ENCODE data around the gene GYPB.
A peak's percentile ranks its signal among the peaks of the same experiment; 100 is the strongest.
"Not testable (repeated sequence)": the region's sequence is repeated elsewhere in the genome, so short reads cannot be mapped to it uniquely, and the experiment has no call there.

GYPB gene

DNA sequence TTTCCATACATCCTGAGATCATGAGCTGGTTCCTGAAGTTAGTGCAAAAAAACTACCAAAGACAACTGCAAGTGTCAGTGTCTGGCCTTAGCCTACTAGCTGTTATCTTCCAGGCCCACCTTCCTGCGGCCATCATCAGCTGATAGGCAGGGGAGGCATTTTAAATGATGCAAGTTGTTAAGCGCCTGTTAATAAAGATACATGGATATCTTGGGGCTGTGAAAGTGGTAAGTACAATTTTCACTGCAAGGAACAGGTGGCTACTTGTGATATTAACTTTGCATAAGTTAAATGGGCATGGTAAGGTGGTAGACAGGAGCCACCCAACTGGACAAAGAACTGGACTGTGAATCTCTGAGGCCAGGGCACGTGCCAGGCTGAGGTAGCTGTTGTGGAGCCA is at the start of gene GYPB:
Gene GYPB (minus strand): TSS at position 104 of the 400 bp plus-strand sequence. CDS start 93 bp downstream, at position 11.
- DNase-seq: not testable (repeated sequence)

DNA sequence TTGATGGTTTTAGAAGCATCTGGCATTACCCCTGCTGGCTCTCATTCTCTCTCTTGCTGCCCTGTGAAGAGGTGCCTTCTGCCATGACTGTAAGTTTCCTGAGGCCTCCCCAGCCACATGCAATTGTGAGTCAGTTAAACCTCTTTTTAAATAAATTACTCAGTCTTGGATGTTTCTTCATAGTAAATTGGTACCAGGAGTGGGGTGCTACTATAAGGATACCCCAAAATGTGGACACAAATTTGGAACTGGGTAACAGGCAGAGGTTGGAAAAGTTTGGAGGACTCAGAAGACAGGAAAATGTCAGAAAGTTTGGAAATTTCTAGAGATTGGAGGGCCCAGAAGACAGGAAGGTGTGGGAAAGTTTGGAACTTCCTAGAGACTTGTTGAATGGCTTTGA is 42.4 kb upstream of the GYPB start:
- not testable (repeated sequence) for DNase-seq

DNA sequence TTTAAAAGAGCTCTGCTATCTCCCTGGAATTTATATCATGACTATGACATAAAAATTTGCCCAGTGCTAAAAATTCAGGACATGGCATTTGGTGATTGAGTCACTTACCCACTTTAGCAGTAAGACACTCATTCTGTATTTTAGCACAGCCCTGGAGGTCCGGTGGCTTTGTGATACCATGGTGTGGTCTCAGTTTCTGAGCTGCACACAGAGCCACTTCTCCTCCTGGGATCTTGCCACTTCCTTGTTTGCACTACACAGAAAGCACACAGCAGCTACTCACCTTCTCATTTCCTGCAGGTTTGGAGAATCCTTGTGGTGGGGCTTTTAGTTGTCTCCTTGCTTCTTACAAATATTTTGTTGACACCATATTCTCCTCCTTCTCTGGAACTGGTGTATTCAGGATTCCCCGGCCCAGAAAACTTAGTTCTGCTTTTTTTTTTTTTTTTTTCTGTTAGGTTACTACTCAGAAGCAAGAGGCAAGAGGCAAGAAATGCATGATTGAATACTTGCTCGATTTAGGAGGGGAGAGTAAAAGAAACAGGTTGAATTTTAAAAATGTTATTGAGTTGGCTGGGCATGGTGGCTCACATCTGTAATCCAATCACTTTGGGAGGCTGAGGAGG is 41.2 kb upstream of the GYPB start:
- DNase-seq: not testable (repeated sequence)

DNA sequence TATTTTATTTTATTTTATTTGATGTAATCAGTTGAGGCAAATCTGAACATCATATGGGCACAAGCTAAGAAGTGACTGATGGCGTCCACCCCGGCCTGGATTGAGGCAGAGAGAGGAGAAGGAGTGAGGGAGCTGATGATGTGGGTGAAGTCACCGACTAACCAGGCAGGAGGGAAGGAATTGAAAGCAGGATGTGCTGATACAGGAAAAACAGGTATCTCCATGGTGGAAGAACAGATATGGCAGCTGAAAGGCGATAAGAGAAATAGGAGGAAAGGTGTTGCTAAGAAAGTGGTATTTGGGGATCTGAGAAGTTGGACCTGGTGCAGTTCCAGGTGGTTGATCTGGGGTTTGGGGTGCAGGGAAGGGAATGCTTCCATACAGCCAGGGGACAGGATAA is 37.6 kb upstream of the GYPB start:
- DNase-seq: no peak

DNA sequence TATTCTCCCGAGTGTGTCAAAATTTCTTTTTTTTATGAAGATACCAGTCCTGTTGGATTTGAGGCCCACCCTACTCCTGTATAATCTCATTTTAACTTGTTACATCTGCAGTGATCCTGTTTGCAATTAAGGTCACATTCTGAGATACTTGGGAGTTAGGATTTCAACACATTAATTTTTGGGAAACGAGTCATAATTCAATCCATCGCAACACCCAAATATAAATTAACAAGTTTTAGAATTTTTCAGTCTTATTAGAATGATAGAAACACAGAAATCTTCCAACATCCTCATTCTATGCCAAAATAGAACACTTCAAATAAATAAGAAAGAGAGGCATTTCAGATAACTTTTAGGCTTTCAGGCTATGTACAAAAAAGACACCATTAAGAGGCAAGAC is 36.2 kb upstream of the GYPB start:
- DNase-seq: not testable (repeated sequence)

DNA sequence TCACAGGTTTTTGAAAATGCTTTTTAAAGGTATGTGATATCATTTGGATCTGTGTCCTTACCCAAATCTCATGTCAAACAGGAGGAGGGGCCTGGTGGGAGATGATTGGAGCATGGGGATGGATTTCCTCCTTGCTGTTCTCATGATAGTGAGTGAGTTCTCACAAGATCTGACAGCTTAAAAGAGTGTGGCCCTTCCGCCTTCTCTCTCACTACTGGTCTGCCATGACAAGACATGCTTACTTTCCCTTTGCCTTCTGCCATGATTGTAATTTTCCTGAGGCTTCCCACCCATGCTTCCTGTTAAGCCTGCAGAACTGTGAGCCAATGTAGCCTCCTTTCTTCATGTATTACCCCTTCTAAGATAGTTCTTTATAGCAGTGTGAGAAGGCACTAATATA is 32.3 kb upstream of the GYPB start:
- not testable (repeated sequence) for DNase-seq

DNA sequence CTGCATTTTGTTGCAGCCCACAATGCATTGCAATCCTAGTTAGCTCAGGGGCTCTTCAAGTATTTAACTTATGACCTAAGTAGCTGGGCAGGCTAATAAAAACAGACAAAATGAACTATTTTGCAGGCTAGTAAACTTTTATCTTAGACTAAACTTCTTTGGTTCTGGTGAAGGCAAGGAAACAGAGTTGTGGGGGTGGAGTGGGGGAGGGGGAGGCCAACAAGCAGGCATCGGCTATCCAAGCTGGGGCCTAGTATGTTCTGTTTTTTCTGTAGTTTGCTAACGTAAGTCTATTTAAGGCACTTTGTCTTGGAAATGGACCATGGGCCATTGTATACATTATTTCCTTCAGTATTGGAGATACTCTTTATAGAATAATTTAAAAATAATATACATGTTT is 31.5 kb upstream of the GYPB start:
- DNase-seq: not testable (repeated sequence)

DNA sequence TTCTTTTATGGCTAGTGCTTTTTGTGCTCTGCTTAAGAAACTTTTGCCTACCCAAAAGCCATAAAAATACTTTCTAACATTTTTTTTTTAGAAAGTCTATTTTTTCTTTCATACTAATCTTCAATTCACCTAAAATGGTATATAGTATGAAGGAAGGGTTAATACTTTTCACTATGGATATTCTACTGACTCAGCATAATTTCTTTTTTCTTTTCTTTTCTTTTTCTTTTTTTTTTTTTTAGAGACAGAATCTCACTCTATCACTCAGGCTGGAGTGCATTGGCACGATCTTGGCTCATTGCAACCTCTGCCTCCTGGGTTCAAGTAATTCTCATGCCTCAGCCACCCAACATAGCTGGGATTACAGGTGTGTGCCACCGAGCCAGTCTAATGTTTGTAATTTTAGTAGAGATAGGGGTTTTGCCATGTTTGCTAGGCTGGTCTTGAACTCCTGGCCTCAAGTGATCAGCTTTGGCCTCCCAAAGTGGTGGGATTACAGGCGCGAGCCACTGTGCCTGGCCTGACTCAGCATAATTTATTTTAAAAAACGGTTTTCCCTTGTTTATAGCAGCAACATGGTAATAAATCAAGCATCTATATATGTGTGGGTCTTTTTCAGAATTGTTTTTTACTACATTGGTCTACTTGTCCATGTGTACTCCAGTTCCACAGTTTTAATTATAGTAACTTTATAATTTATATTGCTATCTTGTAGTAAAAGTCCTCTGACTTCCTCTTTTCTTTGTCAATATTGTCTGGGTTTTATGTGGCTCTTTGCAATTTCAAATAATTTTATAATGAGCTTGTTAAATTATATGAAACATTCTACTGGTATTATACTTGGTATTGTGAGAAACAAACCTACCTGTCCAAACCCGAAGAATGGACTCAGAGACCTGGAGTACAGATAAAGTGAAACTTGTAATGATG is 30.6 kb upstream of the GYPB start:
- not testable (repeated sequence) for DNase-seq

DNA sequence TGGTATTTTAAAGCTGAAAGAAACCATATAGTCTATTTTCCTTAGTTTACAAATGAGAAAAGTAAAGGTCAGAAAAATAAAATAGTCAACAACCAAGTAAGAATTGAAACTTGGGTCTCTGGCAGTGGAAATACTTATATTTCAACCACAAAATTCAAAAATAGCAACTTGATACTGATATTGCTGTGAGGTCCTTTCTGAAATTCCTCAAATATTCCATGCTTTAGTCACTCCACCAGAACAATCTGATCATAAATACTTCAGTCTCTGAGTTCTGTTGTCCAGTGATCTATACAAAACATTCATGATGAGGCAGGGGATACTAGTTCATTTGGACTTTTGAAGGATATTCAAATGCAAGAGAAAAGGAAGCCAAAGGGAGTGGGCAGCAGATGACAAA is 25.8 kb upstream of the GYPB start:
- not testable (repeated sequence) for DNase-seq

DNA sequence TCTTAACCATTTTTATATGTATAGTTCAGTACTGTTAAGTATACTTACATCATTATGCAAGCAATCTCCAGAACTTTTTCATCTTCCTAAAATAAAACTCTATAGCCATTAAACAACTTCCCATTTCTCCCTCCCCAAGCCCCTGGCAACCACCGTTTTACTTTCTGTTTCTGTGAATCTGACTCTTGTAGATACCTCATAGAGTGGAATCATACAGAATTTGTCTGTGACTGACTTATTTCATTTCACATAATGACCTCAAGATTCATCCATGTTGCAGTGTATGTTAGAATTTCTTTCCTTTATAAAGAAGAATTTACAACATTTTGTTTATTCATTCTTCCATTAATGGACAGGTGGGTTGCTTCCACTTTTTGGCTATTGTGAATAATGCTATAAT is 13.4 kb upstream of the GYPB start:
- DNase-seq: not testable (repeated sequence)

DNA sequence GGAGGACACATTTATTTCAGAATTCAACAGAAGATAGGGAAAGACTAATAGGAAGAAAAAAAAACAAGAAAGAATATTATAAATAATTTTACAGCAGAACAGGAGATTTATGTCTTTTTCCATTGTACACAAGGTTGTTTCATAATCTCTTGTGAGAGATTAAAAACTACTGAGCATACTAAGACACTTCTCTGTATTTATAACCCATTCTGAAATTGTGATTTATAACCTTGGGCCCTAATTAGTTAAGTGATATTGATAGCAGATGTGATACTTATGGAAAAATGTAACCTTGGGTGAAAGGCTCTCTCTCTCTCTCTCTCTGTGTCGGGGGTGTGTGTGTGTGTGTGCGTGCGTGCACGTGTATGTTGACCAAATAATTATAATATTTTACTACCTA is 12.7 kb upstream of the GYPB start:
- not testable (repeated sequence) for DNase-seq

DNA sequence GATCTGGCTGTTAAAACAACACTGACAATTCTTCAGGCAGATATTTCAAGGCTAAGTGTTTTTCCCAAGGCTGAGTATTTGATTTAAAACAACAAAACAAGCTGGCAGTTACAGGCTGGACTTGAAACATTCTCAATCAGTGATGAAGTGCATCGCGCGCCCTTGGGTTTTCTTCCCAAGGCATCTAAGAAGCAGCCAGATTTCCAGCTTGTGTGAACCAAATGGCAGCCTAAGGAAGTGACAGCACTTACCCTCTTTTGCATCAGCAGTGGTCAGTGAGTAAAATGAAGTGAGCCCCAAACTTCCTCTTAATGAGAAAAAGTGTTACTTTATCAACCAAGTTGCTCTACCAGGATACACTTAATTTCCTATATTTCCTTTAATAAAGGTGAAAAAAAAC is 12.2 kb upstream of the GYPB start:
- not testable (repeated sequence) for DNase-seq

DNA sequence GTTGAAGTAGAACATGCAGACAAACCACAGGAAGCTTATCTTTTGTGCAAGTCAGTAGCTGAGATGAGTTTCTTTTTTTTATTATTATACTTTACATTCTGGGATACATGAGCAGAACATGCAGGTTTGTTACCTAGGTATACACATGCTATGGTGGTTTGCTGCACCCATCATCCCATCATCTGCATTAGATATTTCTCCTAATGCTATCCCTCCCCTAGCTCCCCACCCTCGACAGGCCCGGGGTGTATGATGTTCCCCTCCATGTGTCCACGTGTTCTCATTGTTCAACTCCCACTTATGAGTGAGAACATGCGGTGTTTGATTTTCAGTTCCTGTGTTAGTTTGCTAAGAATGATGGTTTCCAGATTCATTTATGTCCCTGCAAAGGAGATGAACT is 11.5 kb upstream of the GYPB start:
- DNase-seq: not testable (repeated sequence)

DNA sequence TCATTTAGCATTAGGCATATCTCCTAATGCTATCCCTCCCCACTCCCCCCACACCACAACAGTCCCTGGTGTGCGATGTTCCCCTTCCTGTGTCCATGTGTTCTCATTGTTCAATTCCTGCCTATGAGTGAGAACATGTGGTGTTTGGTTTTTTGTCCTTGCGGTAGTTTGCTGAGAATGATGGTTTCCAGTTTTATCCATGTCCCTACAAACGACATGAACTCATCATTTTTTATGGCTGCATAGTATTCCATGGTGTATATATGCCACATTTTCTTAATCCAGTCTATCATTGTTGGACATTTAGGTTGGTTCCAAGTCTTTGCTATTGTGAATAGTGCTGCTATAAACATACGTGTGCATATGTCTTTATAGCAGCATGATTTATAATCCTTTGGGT is 7.5 kb upstream of the GYPB start:
- DNase-seq: not testable (repeated sequence)

DNA sequence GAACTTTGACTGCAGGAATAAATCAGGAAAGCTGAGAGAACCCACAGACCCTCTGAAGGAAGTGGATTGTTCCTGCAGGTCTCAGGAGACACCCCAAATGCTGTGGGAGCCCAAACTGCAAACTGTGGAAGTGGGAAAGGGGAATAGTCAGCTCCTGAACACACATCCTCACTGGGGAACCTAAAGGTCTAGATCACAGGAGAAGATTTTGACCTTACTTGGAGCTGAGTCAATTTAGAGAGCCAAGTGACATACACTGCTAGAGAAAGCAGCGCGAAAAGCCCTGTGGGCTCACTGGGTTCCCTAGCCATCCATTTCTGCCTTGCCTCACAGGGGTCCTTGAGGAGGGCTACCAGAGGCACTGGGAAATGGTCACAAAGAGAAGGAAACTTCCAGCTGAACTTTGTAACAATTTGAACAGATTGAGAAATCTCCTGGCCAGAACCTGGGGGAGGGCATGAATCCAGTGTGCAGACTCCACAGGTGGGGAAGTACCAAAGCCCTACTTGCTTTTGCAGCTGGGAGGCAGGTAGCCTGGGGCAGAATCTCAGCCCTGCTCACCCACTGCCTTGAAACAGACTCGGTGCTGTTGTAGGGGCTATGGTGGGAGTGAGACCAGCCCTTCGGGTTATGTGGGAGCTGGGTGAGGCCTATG is 5.3 kb upstream of the GYPB start:
- not testable (repeated sequence) for DNase-seq

DNA sequence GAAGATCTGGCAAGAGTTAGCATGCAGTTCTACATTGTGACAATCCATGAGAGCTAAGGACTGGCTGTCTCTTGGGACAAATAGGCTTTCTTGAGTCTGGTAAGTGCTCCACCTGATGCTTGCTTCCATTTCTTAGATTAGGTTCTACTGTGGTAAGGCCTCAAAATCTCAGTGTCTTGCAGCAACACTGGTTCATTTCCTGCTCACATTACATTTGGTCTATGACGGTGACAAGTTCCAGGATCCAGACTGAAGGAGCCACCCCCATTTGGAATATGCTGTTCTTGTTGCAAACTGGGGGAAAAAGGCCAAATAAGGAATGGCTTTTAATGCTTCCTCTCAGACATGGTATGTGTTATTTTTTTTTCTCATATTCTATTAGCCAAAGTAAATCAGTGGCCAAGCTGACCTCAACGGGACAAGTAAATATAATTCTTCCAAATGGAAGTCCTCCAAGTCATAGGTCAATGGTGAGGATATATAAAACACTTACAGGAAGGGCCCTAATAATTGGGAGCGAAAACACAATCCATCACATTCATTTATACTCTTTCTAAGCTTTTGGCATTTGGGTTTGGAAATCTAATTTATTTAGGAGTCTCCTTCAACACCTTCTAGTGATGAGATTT is 3.7 kb upstream of the GYPB start:
- DNase-seq: not testable (repeated sequence)

DNA sequence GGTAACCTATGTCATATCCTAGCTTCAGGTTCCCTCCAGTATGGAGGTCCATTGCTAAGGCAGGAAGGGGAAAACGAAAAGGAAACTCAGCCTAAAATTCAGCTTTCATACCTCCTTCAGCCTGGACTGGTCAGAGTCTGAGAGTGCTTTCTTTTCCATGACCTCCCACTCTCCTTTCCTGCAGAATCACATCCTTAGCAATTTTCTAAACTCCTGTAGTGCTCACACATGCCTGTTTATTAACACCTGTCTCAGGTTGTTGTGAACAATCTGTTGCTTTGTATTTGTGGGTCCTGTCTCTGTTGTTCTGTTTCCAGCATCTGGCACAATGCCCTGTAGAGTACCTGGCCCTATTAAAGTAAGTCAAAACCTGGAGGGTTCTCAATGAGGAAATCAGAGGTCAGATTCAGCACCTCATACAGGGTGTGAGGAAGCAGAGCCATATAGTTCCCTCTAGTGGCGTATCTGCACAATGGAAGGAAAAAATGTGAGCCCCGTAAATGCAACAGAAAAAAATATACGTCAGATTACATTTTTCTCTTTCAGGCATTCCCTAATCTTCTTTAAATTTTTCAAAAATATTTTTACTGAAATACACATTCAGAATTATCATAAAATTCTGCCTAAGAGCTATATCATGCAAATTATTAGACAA is 2.3 kb upstream of the GYPB start:
- peak; percentile 11 for DNase-seq

DNA sequence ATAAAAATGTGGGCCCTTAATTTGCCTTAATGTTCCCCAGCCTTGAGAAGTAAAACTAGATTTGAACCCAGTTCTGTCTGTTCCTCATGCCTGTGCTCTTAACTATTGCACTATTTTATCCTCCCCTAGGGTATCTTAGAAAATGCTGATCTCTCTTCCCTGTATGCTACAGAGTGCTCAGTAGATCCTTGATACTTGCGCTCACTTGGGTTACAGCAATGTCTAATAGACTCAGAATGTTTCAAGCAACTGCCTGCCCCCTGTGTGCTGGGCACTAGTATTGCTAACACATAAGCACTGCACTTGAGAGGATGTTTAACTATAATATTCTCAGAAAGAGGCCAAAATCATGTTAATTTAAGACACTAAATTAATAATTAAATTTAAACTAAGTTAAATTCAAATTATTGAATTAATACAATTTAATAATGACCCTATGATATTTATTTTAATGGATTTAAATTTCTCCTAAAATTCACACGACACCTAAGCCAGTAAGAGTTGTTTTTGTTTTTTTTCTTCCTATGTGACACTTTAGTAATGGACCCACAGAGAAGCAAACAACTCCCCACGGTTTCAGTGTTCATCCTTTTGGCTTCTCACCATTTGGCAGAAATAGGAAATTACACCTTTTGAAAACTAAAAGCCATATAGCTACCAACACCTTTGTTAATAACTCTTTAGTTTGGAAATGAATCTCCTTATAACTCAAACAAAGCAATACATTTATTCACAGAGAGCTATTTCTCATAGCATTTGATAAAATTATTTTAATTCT is 768 bp downstream of the GYPB start:
- not testable (repeated sequence) for DNase-seq

DNA sequence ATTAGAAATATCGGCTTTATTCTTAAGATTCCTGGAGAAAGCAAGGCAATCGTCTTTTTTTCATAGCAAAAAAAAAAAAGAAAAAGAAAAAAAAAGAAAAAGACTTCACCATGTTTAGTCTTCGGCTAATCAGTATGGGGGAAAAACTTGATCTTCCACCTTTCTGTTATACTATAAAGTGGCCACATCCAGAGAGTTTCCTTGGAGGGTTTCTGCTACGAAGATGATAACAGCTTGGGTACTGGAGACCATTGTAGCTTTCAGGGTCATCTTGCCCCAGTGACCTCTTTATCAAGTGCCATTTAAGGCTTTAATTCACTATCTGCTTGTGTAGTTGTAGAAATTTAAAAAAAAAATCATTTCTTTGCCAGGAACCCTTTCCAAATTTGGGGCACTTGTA is 1.9 kb downstream of the GYPB start:
- DNase-seq: not testable (repeated sequence)

DNA sequence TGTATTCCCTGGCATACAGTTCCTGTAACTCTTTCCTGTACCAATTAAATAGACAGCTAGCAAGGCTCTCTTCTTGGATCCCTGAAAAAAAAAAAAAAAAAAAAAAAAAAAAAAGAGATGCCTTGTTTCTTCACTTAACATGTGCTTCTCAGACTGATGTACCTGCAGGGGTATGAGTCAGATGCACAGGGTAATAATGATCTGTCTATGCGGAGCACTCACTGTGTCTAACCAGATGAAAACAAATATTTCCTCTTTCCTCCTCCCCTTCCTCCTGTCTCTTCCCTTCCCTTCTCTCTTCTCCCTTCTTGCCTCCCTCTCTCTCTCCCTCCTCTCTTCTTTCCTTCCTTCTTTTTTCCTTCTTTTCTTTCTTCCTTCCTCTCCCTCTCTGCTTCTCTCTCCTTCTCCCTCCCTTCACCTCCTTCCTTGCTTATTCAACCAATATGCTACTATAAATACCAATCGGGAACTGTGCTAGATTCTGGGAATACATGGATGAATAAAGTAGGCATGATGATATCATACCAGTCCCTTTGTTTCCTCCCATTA is 3.0 kb downstream of the GYPB start:
- DNase-seq: not testable (repeated sequence)

DNA sequence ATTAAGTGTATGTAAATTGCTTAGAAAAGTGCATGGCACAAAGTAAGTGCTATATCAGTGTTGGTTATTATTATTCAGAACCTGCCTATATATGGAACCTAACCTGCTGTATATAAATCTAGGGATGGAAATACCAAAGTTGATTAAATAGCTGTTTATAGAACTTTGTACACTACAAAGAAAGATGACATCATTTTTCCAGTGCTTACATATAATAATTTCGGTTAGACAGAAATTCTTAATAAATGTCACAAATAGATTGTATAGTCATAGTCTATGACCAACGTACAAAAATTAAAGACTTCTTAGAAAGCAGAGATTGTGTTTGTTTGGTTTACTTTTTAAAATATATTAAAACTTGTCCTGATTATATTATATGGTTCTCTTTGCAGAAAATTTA is 4.4 kb downstream of the GYPB start:
- DNase-seq: no peak
